NCI-H1417 (cell line): ENCODE measurements around the gene KIFC3.
"Not testable (repeated sequence)": the region's sequence is repeated elsewhere in the genome, so short reads cannot be mapped to it uniquely, and the experiment has no call there.

Experiments used
- DNase-seq, 3 experiments: peaks; one replicate each; lab custom pipeline; 2025; lab: John Stamatoyannopoulos, UW

The KIFC3 gene

GRCh38 chr16:57802341-57803133, at the start of gene KIFC3:
KIFC3 (minus strand) TSS chr16:57802491; CDS start chr16:57798243, 4,248 bp downstream.
- peak; percentile 42 to 82 (median 74) for DNase-seq

GRCh38 chr16:57848181-57848580, 45.9 kb upstream of the KIFC3 start:
- no peak for DNase-seq

- DNase-seq, result not testable (repeated sequence)
Measured at GRCh38 chr16:57846931-57847330, 44.6 kb upstream of the KIFC3 start.

GRCh38 chr16:57846078-57846697, 43.9 kb upstream of the KIFC3 start:
- peak; percentile 47 to 82 (median 65) for DNase-seq

DNA sequence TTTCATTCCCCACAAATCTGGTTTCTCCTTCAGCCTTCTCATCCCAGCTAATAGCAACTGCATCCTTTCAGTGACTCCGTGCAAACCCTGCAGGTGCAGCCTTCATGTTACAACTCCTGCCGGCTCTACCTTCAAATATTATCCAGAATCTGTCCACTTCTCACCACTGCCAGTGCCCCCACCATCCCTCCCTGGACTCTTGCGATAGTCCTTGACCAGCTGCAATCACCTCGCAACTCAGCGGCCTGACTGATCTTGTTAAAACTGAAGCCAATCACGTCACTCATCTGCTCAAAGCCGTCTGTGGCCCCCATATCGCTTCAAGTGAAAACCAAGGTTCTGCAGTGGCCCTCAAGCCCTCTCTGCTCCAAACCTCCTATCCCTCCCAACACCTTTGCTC, 42.8 kb upstream of the KIFC3 start:
- no peak for DNase-seq

DNA sequence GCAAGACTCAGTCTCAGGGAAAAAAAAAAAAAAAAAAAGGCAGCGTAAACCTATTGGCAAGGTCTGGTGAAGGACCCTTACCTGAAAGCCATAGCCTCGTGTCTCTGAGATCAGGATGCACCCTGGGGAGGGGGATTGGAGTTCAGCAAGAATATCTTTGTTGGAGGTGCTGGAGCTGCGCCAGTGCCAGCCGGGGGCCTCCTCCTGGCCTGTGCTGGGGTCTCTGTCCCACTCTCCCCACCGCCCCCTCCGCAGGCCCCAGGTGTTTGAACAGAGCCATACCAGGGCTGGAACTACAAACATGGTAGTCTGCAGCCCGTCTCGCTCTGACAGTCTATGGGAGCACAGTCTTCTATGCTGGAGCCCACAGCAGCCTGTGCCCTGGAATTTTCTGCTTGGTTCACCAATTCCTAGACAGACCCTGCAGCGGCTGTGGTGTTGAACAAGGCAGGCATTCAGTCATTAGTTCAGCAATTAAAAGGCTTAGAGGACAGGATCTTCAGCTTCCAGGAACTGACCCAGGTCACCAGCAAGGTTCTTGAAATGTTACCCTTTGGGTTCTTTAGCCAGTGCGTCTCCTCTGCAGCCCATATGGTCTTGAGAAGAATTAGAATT, 42.2 kb upstream of the KIFC3 start:
- no peak for DNase-seq

DNA sequence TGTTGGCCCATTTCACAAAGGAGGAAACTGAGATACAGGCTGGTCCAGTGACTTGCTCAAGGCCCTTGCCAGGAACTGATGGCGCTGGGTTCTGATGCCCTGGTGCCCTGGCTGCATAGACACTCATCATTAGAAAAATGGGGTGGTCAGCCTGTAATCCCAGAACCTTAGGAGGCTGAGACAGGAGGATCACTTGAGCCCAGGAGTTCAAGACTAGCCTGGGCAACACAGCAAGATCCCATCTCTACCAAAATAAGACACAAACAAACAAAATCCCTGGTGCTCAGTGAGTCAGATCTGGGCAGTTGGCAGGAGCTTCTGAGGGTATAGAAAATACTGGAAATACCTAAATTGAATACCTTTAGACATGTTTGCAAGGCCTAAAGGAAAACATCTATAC, 41.1 kb upstream of the KIFC3 start:
- DNase-seq, result no peak

DNA sequence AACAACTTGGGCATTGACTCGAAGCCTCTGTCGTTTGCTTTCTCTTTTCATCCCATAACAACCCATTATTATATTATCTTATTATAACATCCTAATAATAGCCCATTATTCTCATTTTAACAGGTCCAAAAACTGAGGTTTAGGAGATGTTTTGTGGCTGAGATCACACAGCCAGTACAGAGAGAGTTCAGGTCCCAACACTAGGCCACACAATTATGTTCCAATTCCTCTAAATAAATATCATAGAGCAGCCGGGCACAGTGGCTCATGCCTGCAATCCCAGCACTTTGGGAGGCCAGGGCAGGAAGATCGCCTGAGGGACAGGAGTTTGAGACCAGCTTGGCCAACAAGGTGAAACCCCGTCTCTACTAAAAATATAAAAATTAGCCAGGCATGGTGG, 40.3 kb upstream of the KIFC3 start:
- DNase-seq, result no peak

GRCh38 chr16:57840833-57841232, 38.5 kb upstream of the KIFC3 start:
- no peak for DNase-seq

GRCh38 chr16:57838161-57838560, 35.9 kb upstream of the KIFC3 start:
- DNase-seq, result peak in 1 of 3 experiments; percentile 2

DNA sequence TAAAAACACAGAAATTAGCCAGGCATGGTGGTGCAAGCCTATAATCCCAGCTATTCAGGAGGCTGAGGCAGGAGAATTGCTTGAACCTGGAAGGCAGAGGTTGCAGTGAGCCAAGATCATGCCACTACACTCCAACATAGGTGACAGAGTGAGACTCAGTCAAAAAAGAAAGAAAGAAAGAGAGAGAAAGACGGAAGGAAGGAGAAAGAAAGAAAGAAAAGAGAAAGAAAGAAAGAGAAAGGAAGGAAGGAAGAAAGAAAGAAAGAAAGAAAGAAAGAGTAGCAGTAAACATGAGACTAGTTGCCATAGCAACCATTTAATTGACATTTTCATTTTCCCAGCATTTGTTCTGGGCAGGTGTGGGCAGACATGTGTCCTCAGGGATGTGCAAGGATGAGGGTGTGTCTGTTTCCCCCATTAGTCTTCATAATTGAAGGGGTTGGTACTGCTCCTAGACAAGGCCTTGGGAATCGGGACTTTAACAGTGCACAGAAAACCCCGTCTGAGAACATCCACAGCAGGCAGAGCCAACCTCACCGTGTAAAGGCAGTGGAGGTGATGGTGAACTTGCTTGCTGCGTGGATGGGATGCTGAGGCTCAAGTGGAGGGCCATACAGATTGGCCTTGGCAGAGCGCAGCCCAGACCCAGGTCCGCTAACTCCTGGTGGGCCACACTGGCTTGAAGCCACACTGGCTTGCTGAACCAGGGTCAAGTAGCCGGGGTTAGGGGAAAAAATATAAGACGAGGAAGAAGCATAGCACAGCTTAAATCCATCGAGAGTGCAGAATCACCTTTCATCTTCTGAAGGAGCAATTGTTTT, 35.2 kb upstream of the KIFC3 start:
- DNase-seq, result peak; percentile 15 to 63 (median 20)

DNA sequence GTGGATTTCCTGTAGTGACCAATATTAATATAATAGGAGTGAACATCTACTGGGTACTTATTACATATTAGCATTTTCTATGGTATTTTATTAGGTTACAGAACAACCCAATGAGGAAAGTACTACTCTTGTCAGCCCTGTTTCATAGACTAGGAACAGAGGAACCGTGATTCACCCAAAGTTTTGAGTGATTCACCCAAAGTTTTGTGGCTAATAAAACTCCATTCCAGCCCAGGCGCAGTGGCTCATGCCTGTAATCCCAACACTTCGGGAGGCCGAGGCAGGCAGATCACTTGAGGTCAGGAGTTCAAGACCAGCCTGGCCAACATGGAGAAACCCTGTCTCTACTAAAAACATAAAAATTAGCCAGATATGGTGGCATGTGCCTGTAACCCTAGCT, 33.1 kb upstream of the KIFC3 start:
- not testable (repeated sequence) for DNase-seq

GRCh38 chr16:57834936-57835335, 32.6 kb upstream of the KIFC3 start:
- DNase-seq, result no peak

- DNase-seq, result peak in 1 of 3 experiments; percentile 18
Measured at GRCh38 chr16:57830890-57831484, 28.7 kb upstream of the KIFC3 start.

DNA sequence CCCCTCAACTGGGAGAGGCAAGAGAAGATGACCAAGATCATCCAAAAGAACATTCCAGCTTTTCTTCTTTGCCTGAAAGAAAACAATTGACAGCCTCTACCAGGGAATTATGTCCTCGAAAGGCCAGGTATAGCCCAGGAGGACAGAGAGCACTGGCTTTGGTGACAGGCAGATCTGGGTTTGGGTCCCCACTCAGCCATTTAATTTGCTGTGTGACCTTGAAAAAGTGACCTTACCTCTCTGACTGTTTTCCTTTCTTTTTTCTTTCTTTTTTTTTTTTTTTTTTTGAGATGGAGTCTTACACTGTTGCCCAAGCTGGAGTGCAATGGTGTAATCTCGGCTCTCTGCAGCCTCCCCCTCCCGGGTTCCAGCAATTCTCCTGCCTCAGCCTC, 27.7 kb upstream of the KIFC3 start:
- no peak for DNase-seq

DNA sequence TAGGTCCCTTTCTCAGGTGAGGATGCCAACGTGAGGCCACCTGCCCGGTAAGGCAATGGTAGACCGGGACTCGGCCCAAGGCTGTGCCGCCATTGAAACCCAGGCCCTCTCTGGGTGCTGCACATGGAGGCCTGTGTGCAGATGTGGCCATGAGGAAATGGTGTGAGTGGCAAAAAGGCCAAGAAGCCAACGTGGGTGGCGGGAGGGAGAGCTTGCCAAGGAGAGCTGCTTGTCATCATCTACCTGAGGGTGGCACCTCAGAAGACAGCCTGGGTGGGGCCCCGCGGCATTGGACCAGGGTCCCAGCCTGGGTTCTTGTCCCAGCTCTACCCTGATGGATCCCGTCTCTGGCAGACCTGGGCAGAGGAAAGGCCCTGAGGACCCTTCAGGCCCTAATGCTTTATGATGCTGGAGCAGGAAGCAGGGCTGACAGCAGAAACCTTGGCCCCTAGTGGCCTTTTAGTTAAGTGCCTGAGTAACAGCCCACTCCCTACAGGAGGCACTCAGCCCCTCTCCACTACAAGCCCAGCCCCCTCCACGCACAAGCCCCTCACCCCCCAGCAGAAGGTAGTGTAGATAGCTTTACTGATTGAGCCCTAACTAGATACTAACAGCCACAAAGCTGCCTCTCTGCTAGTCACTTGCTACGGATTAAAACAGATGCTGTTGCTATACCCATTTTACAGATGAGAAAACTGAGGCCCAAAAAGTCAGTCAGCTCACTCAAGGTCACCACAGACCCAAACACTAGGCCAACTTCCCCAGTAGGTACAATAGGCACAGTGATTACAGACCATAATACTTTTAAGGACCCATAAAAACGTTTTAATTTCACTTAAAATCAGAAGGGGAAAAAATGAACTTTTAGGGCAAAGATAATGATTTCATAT, 26.2 kb upstream of the KIFC3 start:
- no peak for DNase-seq

DNA sequence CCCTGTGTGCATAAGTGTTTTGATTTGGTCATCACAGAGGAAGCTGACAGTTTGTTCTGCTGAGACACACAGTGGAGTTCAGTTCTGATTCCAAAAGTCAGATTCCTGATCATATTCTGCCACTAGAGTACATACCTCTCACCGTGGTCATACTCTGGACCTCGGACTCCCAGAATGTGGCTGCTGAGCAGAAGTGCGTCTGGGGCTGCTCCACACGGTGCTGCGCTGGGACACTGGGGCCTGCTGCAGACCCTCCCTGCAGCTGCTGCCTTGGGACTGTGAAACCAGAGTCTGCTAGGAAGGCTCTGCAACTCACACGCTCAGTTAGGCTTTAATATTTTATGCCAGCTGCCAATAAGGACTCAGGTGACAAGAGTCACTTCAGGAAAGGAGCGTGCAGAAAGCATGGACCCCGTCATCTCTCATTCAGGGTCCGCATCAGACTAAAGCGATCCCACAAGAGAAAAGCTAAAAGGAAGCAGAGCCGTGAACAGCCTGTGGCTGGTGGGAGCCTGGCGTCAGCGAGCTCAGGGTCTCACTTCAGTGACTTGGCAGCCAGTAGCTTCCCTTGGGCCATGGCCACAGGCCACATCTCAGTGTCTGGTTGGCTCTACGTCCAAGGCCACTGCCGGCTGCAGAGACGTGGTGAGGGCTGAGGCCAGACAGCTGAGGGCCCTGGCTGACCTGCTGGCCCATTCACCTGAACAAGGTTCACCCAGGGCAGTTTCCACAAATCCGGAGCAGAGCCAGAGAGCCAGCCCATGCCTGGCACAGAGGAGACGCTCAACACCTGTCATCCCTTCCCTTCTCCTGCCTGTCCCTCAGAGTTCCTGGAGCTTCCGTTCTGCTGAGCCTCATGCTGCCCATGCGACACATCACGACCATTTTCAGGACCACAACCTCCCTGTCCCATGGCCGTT, 24.7 kb upstream of the KIFC3 start:
- peak in 1 of 3 experiments; percentile 11 for DNase-seq

- no peak for DNase-seq
Measured at GRCh38 chr16:57826052-57826451, 23.8 kb upstream of the KIFC3 start.

- no peak for DNase-seq
Measured at GRCh38 chr16:57825298-57826044, 23.2 kb upstream of the KIFC3 start.
